Stimulated activated CD4-positive, alpha-beta T cell treated with anti-CD3 and anti-CD28 coated beads, Interleukin-12 subunit alpha, Interleukin-12 subunit beta, amount 100 ng/mL, for 48 hours (primary cell): ENCODE measurements around the gene TNFRSF18.
A peak's percentile ranks its signal among the peaks of the same experiment; 100 is the strongest.

Source experiments
- DNase-seq, 3 donors: peaks; one replicate each; pipeline ENCODE4 v3.0.0-alpha.2; 2020; ENCODE audit warnings: low read depth in 2 of 3, low spot score in 1 of 3

TNFRSF18 gene

DNA sequence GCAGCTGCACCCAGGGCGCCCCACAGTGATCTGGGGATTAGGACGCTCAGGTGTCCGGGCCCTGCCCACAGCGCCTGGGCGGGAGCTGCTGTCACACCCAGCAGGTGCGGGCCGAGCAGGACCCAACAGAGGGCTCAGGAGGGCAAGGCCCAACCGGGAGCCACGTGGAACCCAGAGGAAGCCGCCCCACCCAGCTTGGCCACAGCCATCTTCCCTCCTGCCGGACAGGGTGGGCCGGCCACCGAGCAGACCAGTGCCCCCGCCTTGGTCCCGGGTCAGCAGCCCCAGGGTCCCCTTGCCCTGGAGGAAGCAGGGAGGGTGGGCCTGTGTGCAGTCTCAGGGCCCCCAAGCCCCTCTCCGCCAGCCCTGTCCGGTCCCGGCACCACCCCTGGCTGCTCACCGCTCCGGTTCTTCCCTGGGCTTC, 39.0 kb downstream of the TNFRSF18 start:
- DNase-seq: no peak

DNA sequence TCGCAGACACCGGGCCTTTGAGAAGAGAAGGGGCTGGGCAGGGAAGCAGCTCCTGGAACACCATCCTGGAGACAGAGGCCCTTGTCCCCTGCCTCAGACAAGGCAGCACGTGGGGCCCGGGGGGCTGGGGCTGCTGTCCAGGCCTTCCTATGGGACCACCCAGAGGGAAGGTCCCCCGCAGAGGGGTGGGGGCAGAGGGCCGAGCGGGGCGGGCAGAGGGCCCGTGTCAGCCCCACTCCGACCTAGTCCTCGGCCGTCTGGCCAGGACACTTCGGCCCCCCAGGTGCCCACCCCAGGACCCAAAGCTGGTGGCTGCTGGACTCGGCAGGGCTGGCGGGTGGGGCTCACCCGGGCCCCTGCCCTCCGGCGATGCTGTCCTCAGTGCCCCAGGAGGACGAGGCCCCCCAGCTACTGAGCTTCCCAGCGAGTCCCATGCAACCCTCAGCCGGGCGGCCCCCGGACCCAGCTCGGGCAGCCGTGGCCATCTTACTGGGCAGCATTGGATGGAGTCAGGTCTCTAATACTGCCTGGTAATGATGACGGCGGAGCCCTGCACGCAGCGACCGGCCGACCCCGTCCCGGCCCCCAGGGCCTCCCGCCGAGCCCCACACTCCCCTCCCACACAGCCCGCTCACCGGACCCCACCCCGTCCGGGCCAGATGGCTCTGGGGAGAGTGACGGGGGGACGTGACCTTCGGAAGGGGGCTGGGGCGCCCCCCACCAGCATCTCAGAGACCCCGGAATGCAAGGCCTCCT, 39.6 kb downstream of the TNFRSF18 start:
- no peak for DNase-seq

DNA sequence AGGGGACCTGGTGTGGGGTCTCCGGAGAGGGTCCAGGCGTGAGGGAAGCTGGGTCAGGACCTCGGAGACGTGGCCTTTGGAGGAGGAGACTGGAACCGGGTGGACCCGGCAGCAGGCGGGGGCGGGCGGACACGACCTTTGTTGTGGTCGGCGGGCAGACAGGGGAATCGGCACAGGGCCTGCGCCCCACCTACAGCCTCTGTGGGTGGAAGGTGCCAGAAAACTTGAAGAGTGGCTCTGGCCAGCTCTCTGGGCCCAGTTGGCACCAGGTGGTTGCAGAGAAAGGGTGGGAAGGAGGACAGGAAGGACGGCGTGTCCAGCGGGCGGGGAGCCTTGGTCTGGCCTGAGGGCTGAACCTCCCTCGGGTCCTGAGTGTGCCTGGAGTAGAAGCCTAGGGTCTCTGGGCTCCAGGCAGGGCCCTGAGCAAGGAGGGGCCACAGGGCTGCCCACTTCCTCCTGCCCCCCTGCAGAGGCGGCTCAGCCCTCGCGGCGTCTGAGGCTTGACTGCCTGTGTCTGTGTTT, 40.4 kb downstream of the TNFRSF18 start:
- no peak for DNase-seq

DNA sequence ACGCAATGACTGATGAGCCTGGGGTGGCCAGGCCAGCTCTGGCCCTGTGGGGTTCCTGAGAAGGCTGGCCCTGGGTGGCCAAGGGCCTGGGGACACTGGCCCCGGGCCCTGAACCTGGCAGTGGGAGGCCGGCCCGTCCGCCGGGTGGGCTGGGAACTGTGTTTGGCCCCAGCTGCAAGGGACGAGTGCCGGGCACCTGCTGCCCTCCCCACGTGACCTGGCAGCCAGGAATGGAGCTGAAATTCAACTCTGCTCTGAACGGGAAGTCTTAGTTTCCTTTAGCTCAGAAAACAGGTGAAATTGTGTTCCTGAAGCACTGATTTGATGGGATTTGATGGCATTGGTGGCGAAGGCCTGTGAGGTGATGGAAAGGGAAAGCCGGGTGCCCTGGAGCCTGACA, 40.9 kb downstream of the TNFRSF18 start:
- no peak for DNase-seq

DNA sequence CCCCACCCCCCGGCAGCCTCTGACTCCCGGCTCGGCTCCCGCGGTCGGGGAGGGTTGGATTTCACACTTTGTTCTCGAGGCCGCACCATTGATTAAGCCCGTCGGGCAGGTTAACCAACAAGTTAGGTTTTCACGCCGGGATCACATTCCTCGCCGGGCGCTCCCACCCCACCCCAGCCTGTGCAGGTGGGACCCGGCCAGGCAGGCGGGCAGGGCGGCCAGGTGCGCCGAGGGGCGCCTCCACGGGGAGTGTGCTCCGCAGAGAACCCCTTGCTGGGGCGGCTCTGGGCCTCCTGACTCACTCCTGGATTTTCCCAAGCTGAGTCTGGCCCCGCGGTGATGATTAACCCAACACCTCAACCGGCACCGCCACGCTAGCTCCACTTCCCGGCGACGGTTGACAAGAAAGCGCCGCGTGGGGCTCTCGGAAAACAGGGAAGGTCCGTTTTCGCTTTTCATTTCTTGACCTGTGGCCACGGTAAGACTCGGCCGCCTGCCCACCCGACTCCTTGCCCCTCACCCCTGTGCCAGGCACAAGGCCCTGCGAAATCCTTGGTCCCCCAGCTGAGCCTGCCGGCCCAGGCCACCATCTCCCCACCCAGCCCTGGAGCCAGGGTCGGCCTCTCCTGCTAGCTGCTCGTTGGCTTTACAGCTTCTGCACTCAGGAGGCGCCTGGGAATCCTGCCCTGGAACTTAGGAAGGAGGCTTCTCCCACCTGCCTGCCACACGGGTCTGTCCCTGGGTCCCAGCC, 41.5 kb downstream of the TNFRSF18 start:
- DNase-seq: no peak

DNA sequence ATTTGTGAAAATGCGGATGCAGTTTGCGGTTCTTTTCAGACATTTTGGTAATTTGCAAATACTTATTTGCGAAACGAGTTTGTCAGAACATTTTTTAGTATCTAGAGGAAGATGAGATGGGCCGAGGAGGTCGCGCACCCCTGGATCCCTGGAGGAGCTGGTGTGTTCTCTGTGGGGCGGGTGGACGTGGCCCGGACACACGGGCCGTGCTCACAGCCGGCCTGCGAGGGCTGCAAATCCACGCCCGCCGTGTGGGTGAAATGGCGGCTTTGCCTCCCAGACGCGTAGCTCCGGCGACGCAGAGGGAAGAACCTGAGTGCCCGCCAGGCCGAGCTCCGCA, 42.1 kb downstream of the TNFRSF18 start:
- no peak for DNase-seq

DNA sequence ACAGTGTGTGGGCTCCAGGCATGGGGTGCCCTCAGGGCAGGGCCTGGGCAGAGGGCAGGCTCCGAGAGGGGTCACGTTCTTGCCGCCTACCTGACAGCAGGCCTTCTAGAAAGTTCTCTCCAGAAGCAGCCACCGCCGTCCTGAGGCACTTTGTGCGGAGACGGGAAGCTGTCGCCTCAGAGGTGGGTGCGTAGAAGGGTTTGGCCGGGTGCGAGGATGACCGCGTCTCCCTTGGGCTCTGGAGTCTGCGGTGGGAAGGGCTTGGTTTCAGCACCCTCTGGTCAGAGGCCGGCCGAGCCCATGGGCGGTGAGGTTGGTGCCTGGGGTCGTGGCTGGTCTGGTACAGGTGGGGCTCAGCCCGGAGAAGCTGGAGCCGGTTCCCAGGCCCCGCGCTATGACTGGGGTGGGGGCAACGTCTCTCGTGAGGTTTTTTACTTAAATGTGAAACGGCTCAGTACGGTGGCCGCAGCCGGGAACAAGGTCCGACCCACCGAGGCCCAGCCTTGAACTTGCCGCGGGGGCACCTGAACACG, 42.8 kb downstream of the TNFRSF18 start:
- no peak for DNase-seq

DNA sequence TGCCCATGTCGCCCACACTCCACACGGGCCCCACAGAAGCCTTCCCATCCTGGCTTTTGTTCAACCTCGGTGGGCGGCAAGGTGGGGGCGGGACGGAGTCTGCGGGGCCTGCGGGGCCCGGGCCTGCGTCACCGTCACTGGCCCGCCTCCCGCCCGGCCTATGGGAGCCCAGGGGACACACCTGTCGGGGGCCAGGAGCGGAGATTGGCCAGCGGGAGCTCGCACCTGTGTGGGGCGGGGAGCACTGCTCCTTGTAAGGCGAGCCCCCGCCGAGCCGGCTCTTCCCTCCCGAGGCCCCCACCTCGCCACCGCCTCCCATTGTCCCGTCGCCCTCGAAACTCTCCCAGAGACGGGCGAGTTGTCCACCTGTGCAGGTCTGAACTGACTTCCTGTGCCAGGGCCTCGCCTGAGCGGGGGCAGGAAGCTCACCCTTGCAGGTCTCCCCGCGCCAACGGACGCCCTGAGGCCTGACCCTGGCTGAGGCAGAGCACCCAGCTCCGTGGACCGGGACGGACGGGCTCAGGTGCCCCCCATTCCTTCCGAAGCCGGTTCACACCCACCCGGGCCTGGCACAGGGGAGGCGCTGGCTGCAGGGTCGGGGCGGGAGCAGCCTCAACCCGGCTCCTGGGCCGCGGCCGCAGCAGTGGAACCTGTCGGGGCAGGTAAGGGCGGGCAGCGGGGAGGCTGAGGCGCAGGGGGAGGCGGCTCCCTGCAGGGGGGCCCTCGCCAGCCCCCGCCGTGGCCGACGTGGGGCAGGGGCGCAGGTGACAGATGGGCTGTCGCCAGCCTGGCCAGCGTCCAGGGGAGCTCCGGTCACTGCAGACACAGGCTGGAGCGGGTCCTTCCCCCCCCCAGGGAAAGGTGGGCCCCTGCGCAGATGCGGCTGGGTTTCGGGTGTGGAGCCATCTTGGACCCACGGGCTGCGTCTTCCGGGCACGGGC, 43.5 kb downstream of the TNFRSF18 start:
- no peak for DNase-seq

DNA sequence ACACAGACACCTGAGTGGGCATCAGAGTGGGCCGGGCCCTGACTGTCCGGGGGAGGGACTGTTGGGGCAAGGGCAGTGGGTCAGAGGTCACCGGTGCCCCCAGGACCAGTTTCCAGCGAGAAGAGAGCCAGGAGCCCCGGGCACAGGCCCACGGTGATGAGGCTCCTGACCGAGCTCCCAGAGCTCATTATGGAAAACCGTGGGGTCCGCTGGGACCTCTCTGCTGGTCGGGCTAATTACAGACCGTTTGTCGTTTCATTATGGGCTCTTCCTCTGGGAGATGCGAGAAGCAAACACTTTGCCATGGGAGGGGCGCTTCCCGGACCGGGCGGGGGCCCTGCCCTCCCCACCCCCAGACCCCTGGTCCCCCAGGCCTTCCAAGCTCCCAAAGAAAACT, 44.7 kb downstream of the TNFRSF18 start:
- no peak for DNase-seq

DNA sequence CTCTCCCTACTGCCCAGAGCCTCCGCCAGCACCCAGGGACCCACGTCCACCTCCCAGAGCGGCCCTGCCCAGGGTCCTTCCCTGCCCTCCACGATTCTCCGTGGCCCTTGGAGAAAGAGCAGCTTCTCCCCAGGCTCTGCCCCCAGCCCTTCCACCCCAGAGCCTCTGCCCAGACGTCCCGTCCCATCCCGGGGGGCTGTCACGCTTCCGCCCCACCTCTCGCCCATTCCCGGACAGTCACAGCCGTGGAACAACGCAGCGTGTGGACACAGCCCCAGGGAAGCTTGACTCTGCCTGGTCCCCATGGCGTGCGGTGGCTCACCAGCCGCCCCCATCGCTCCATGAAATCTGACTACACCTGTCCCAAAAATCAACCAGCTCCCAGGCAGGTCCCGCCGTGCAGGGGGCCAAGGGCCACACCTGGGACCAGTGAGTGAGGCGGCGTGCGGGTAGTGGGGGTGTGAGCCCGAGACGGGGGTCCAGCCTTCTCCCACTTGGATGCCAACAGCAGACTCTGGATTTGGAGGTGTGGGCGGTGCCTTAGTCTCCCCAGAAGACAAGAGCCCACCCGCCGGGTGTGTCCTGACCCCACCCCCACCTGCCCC, 45.2 kb downstream of the TNFRSF18 start:
- DNase-seq: no peak

DNA sequence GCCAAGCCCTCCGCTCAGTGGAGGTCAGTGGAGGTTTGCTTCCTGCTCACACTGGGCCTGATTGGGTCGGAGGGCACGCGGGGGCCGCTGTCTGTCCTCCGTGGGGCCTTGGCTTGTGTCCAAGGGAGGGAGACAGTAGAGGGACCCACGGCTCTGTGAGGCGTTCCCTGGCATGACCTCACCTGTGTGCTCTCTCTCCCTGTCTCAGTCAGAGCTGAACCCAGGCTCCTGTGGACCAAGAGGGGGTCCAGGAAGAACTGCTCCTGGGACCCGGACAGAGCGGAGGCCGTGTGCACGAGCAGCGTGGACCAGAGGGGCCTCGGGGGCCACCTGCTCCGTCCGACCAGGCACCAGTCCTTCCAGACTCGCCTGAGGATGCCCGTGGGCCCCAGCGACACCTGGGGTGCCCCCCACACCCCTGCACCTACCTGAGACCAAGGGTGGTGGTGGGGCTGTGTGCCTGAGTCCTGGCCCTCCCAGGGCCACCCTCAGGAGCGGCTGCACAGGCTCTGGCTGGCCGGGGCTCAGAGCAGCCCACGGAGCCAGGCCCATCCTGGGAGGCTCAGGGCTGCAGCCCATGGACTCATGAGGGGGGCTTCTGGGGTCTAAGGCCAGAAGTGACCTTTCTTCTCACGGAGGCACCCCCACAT, 46.0 kb downstream of the TNFRSF18 start:
- DNase-seq: no peak

DNA sequence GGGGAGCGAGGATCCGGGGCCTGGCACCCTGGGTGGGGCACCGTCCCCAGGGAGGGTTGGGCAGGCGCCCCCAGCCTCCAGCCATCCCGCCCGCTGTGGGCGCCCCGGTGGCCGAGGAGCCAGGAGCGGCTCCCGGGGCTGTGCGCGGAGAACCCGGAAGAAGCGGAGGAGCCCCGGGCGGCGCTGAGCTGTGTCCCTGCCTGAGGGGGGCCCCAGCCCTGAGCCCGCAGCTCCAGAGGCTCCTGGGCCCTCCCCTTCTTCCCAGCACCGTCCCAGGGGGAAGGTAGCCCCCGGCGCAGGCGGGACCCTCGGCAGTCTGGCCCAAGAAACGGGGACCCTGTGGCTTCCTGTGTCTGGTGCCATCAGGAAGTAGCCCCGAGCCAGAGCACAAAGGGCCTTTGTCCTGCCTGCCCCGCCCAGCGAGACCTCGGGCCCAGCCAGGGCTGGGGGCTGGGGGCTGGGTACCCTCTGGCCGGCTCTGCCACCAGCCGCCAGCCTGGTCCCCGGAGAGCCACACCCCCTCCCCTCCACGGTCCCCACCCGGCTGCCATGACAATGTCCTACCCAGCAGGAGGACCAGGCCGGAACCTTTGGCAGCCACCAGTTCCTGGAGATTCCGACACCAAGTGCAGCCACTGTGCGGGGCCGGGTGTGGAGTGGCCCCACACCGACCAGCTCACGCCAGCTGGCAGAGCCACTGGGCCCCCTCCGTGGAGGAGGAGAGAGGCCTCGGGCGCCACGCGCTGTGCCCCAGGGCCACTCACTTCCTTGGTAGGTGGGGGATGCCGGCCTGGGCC, 48.3 kb downstream of the TNFRSF18 start:
- DNase-seq: no peak

DNA sequence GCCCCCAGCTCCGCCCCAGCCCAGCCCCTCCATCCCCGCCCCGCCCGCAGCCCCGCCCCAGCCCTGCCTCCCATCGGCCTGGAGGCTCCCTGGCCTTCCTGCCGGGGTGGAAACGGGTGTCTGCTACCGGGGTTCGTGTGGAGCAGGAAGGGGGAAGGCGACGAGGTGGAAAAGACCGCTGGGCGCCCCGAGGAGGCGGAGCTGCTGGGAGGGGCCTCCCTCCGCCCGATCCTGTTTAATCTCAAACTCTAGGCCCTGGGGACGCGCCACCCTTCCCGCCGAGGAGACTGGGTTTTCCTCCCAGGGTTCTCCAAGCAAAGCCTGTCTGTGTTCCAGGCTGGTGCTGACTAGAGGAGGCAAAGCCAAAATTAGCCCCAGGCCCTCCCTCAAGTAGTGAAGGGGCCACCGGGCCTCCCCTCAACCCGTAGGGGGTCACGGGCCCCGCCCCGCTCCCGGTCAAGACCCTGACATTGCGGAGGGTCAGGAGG, 48.9 kb downstream of the TNFRSF18 start:
- peak; percentile 49 to 71 (median 52) for DNase-seq

DNA sequence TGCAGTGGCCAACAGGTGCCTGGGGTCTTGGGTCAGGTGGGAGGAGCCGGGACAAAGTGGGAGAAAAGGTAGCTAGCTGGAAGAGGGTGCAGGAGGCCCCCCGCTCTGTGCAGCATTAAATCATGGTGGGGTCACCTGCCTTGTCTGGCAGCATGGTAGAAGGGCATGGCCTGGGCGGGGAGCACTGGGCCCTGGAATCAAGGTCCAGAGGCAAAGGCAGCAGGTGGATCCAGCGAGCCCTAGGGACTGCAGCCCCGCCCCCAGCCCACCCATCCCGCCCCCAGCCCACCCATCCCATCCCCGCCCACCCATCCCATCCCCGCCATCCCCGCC, 49.4 kb downstream of the TNFRSF18 start:
- no peak for DNase-seq

DNA sequence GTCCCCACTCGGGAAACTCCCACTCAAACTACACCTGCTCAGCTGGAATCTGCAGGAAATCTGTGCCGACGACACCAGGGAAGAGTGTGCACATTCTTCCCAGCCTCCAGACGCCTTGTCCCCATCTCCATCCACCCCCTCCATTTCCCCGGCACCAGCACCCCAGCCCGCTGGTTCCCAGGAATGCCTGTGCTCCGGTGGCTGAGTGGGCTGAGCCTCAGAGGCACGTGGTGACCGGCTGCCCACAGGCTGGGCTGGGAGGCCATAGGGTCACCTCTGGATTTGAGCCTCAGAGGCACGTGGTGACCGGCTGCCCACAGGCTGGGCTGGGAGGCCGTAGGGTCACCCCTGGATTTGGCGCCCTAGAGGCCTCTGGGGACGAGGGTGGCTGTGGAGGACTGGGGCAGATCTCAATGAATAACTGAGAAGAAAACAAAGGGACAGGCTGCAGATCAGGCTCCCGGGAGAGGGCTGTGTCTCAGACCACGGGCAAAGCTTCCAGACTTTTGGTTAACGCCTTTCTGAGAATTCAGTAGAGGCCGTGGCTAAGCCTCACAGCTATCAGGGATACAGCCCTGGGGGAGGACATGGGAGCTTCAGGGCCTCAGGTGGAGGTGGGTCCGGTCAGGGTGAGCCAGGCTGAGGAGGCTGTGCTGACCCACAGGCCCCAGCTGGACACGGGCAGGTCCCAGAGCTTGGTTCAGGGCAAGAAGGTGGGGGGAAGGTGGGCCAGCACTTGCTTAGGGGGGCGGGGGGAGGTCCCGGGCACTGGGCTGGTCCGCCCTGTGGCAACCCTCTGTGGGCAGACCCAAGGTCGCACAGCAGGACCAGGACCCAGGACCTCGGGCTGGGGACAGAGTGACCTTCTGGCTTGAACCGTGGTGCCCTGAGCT, 50.0 kb downstream of the TNFRSF18 start:
- no peak for DNase-seq

DNA sequence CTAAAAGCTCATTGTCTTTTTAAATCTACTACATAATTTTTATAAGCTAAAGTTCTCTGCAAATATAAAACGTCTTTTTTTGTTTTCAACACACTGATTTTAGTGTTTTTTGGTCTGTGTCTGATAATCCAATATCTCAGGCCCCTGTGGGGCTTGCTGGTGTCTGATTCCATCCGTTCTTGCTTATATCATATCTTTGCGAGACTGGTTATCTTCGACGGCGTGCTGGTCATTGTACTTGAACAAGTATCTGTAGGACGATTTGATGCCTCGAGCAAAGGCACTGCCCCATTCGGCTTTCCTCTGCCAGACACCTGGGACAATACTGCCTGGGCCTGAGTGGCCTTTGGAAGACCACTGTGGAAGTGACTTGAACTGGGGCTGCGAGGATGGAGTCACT, 51.1 kb downstream of the TNFRSF18 start:
- no peak for DNase-seq

DNA sequence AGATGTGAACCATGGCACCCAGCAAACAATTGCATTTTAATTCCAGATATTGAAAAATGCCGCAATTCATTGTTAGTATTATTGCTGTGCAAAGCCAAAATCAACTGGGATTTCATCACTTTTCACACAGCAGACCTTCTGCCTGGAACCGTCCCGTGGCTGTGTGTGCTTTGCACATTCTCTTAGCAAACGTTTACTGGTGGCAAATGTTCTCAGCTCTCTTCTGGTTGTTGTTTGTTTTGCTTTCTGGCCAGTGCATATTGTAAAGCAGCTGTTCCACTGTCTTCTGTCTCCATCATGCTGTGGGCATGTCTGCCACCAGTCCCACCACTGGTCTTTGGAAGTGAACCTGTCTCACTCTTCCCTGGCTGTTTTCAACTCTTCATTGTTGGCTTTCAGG, 52.5 kb downstream of the TNFRSF18 start:
- no peak for DNase-seq
